Activated naive CD8-positive, alpha-beta T cell (primary cell): ENCODE results near the gene SNPH.
"Not testable (repeated sequence)": the region's sequence is repeated elsewhere in the genome, so short reads cannot be mapped to it uniquely, and the experiment has no call there.

Experiments used
- H3K27ac Mint-ChIP-seq: one replicate; pipeline ENCODE4 v1.8.0; 2021; ENCODE audit warnings: mixed read lengths
- H3K27me3 Mint-ChIP-seq: one replicate; pipeline ENCODE4 v1.8.0; 2021; ENCODE audit warnings: mixed read lengths
- H3K36me3 Mint-ChIP-seq: one replicate; pipeline ENCODE4 v1.8.0; 2021; ENCODE audit warnings: mixed read lengths
- H3K4me1 Mint-ChIP-seq: one replicate; pipeline ENCODE4 v1.8.0; 2021; ENCODE audit warnings: low read depth, mixed read lengths
- H3K4me3 Mint-ChIP-seq: one replicate; pipeline ENCODE4 v1.8.0; 2021; ENCODE audit warnings: mild to moderate bottlenecking, mixed read lengths
- H3K9me3 Mint-ChIP-seq: one replicate; pipeline ENCODE4 v1.8.0; 2021; ENCODE audit warnings: low read depth, mixed read lengths

Gene SNPH

DNA sequence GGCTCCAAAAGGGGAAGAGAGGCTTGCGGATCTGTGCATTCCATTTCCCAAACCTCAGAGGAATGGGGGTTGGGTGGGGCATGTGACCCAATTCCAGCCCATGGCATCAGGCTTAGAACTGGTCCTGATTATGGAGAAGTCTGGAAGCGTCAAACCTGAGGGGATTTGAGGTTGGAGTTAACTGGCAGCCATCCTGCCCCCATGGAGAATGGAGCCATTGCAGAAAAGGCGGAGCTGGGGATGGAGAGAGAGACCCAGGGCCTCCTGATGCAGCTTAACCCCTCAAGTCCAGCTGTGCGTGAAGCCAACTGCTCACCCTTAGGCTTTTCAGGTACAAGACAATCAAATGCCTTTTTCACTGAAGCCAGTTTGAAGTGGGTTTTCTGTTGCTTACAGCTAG lies 72.7 kb downstream of the SNPH start:
- H3K4me3 Mint-ChIP-seq: no peak overlapping the region
- no peaks in the 10 kb centered on the region for H3K36me3 Mint-ChIP-seq
- H3K27ac Mint-ChIP-seq: no peak overlapping the region
- no peaks in the 10 kb centered on the region for H3K27me3 Mint-ChIP-seq
- no peaks in the 10 kb centered on the region for H3K9me3 Mint-ChIP-seq
- H3K4me1 Mint-ChIP-seq: peaks cover 14% of the 10 kb centered on the region

DNA sequence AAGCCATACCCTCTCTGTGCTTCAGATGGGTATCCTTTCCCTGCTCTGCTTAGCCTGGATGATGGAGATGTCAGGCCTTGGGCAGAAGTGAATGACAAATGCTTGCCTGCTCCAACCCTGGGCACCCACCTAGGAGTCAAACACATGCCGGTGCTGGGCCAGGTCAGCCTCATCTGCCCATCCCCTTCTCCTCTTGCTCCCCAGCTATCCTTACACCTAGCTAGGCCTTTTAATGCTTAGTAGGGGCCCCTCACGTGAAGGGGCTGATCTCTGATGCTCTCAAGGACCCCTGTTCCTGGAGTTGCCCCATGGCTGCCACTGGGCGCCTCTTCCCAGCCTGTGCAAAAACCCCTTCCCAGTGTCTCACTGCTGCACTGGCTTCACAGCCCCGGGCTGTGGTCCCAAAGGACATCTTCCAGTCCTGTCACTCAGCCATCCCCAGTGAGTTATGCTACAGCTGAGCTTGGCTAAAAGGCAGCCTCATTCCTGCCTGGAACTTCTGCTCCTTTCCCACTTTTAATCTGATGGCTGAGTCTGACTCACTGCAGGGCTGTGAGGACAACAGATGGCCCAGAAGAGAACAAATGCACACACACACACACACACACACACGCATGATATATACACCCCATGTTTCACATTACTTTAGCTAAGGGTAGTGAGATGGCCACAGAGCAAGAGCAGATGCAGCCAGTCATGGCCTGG lies 75.6 kb downstream of the SNPH start:
- Mint-ChIP-seq H3K9me3 (no peaks in the 10 kb centered on the region), H3K4me3 (no peak overlapping the region), H3K27me3 (no peaks in the 10 kb centered on the region), H3K27ac (no peak overlapping the region), H3K4me1 (peaks cover 26% of the 10 kb centered on the region), H3K36me3 (peaks cover 3% of the 10 kb centered on the region)

DNA sequence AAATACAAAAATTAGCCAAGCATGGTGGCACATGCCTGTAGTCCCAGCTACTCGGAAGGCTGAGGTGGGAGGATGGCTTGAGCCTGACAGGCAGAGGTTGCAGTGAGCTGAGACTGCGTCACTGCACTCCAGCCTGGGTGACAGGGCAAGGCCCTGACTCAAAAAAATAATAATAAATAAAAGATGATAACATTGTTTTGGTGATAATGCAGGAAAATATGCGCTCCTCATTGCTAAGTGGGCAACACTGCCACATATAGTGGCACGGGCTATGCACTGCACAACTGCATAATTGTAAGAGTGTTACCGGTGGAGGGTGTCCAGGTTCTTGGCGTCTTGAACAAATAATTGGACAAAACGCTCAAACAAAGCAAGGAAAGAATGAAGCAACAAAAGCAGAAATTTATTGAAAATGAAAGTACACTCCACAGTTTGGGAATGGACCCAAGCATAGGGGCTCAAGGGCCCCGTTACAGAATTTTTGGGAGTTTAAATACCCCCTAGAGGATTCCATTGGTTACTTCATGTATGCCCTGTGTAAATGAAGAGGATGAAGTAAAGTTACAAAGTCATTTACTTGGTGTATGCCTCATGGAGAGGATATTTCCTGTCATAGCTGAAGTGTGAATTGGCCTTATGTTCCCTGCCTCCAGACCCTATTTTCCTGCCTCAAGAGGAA lies 77.5 kb downstream of the SNPH start:
- H3K27ac Mint-ChIP-seq, H3K4me3 Mint-ChIP-seq, H3K9me3 Mint-ChIP-seq, H3K27me3 Mint-ChIP-seq: not testable (repeated sequence)
- H3K36me3 Mint-ChIP-seq: peaks cover 13% of the 10 kb centered on the region
- peaks cover 35% of the 10 kb centered on the region for H3K4me1 Mint-ChIP-seq

DNA sequence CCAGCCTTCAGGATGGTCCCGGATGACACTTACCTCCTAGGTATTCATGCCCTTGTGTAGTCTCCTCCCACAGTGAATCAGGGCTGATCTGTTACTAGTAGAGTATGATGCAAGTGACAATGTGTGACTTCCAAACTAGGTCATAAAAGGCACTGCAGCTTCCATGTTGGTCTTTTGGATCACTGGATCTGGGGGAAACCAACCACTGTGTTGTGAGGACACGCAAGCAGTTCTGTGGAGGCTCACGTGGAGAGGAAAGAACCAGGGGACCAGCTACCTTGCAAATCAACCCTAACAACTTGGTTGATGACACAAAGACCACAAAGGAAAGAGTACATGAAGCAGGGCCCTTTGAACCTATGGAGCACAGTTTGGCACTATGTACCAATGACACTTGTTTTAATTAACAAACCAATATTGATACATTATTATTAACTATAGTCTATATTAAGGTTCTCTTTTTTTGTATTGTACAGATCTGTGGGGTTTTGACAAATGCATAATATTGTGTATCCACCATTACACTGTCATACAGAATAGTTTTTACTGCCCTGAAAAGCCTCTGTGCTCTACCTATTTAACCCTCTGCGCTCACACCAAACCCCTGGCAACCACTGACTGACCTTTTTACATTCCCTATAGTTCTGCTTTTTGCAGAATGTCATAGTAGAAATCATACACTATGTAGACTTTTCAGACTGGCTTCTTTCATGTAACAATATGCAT lies 79.1 kb downstream of the SNPH start:
- Mint-ChIP-seq H3K9me3 (peaks cover 3% of the 10 kb centered on the region), H3K4me1 (peaks cover 41% of the 10 kb centered on the region), H3K27ac (peak overlapping the region; percentile 58), H3K36me3 (peaks cover 17% of the 10 kb centered on the region), H3K4me3 (no peak overlapping the region), H3K27me3 (no peaks in the 10 kb centered on the region)

DNA sequence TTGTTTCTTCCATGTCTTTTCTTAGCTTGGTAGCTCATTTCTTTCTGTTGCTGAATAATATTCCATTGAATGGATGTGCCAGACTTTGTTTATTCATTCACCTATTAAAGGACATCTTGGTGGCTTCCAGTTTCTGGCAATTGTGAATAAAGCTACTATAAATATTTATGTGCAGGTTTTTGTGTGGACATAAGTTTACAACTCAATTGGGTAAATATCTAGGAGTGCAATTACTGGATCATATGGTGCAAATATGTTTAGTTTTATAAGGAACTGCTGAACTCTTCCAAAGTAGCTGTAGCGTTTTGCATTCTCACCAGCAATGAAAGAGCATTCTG lies 79.6 kb downstream of the SNPH start:
- peaks cover 45% of the 10 kb centered on the region for H3K4me1 Mint-ChIP-seq
- H3K9me3 Mint-ChIP-seq: peaks cover 3% of the 10 kb centered on the region
- H3K36me3 Mint-ChIP-seq: peaks cover 21% of the 10 kb centered on the region
- no peak overlapping the region for H3K4me3 Mint-ChIP-seq
- no peak overlapping the region for H3K27ac Mint-ChIP-seq
- no peaks in the 10 kb centered on the region for H3K27me3 Mint-ChIP-seq

DNA sequence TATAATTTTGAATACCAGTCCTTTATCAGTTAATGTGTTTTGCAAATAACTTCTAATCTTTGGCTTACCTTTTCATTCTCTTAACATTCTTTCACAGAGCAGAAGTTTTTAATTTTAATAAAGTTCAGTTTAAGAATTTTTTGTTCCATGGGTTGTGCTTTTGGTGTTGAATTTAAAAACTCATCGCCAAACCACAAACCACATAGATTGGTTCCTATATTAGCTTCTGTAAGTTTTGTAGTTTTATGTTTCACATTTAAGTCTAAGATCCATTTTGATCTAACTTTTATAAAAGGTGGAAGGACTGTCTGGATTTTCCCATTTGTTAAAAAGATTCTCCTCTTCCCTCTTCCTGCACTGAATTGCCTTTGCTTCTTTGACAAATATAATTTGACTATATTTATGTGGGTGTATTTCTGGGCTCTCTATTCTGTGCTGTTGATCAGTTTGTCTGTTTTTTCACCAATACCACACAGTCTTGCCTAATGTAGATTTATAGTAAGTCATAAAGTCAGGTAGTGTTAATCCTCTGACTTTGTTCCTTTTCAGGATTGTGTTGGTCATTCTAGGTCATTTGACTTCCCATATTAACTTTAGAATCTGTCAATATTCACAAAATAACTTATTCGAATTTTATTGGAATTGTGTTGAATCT lies 80.3 kb downstream of the SNPH start:
- H3K36me3 Mint-ChIP-seq: peaks cover 27% of the 10 kb centered on the region
- H3K27ac Mint-ChIP-seq: peak overlapping the region; percentile 70
- H3K4me1 Mint-ChIP-seq: peaks cover 51% of the 10 kb centered on the region
- H3K27me3 Mint-ChIP-seq: no peaks in the 10 kb centered on the region
- H3K9me3 Mint-ChIP-seq: peaks cover 3% of the 10 kb centered on the region
- H3K4me3 Mint-ChIP-seq: peak overlapping the region; percentile 60

DNA sequence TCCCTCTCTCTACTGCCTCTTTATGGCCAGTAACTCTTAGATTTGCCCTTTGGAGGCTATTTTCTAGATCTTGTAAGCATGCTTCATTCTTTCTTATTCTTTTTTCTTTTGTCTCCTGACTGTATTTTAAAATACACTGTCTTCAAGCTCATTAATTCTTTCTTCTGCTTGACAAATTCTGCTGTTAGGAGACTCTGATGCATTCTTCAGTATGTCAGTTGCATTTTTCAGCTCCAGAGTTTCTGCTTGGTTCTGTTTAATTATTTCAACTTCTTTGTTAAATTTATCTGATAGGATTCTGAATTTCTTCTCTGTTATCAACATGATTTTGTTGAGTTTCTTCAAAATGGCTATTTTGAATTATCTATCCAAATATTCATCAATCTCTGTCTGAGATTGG lies 87.9 kb downstream of the SNPH start:
- Mint-ChIP-seq H3K4me3 (no peak overlapping the region), H3K27ac (no peak overlapping the region), H3K9me3 (peaks cover 3% of the 10 kb centered on the region), H3K36me3 (peaks cover 43% of the 10 kb centered on the region), H3K4me1 (peaks cover 52% of the 10 kb centered on the region), H3K27me3 (no peaks in the 10 kb centered on the region)

DNA sequence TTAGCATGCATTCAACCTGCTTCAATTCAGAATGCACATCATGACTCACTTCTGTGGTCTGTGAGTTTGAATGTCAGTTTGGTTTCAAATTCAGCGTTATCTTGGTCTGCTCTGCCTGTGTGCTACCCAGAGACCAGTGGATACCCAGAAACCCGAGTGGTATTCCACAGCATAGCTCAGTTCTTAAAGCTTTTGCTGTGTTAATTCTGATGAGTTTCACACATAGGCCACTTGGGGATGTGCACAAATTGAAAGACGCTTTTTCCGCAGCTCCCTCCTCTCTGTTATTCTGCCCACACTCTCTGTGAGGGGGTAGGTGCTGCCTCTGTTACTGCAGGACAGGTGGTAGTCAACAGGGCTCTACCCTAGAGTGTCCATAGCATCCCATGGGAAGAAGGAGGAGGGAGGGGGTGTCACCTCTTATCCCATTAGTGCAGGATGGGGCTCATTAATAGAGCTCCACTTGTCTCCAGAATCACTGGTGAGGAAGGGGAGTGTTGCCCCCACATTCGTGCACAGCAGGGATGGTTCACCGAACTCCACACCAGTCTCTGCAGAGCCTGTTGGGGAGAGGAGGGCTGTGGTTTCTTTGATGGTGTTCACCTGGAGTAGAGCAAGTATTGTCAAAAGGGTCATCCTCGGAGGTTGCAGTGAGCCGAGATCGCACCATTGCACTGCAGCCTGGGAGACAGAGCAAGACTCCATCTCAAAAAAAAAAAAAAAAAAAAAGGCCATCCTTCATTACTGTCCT lies 92.0 kb downstream of the SNPH start:
- H3K36me3 Mint-ChIP-seq: peaks cover 38% of the 10 kb centered on the region
- peaks cover 3% of the 10 kb centered on the region for H3K9me3 Mint-ChIP-seq
- H3K27me3 Mint-ChIP-seq: no peaks in the 10 kb centered on the region
- peaks cover 70% of the 10 kb centered on the region for H3K4me1 Mint-ChIP-seq
- peak overlapping the region; percentile 89 for H3K27ac Mint-ChIP-seq
- peak overlapping the region; percentile 76 for H3K4me3 Mint-ChIP-seq
